Measurements from ENCODE around the gene SORT1. TPM values are rescaled to one million over a fixed set of nuclear protein-coding genes. Genes with fewer than 3 reads are reported as not detected.
"Not testable (repeated sequence)": the region's sequence is repeated elsewhere in the genome, so short reads cannot be mapped to it uniquely, and the experiment has no call there.

The SORT1 gene
- total RNA-seq, 1 donor from 2014 or later = 183 TPM

GRCh38 chr1:109383087-109383779 is 14.5 kb downstream of the SORT1 start:
- no peak for TF ChIP-seq CTCF (IDR thresholded peaks at IDR 0.05)
- H3K4me1 ChIP-seq = peaks cover 48% of the 10 kb centered on the region
- intact Hi-C loops (cut with DNase I) = no loop called here
- no peaks in the 10 kb centered on the region for H3K36me3 ChIP-seq
- no peaks in the 10 kb centered on the region for H3K9me3 ChIP-seq
- DNase-seq (no peak), ATAC-seq (peak; percentile 81)
- H3K27ac ChIP-seq = no peak overlapping the region
- H3K4me3 ChIP-seq = no peak overlapping the region
- H3K27me3 ChIP-seq = no peaks in the 10 kb centered on the region

- no peak for TF ChIP-seq CTCF (IDR thresholded peaks at IDR 0.05)
- no peaks in the 10 kb centered on the region for H3K9me3 ChIP-seq
- DNase-seq = no peak
- peaks cover 43% of the 10 kb centered on the region for H3K4me1 ChIP-seq
- ATAC-seq = no peak
- no peaks in the 10 kb centered on the region for H3K36me3 ChIP-seq
- H3K27ac ChIP-seq = no peak overlapping the region
- H3K4me3 ChIP-seq = no peak overlapping the region
- intact Hi-C loops (cut with DNase I) = no loop called here
- H3K27me3 ChIP-seq = no peaks in the 10 kb centered on the region
These were observed 16.1 kb downstream of the SORT1 start for GRCh38 chr1:109381573-109381972.

DNA sequence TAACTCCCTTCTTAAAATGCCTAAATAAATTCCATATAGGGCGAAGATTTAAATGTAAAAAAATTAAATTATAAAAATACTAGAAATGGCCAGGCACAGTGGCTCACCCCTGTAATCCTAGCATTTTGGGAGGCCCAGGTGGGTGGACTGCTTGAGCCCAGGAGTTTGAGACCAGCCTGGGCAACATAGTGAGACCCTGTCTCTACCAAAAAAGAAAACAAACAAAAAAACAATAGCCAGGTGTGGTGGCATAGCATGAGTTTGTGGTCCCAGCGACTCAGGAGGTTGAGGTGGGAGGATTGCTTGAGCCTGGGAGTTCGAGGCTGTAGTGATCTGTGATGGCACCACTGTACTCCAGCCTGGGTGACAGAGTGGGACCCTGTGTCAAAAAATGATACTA is 17.8 kb downstream of the SORT1 start:
- H3K4me3 ChIP-seq = no peak overlapping the region
- intact Hi-C loops (cut with DNase I) = no loop called here
- ATAC-seq (no peak), DNase-seq (no peak)
- TF ChIP-seq CTCF (IDR thresholded peaks at IDR 0.05) = no peak
- H3K27ac ChIP-seq = no peak overlapping the region
- no peaks in the 10 kb centered on the region for H3K27me3 ChIP-seq
- no peaks in the 10 kb centered on the region for H3K9me3 ChIP-seq
- H3K36me3 ChIP-seq = no peaks in the 10 kb centered on the region
- H3K4me1 ChIP-seq = peaks cover 27% of the 10 kb centered on the region

DNA sequence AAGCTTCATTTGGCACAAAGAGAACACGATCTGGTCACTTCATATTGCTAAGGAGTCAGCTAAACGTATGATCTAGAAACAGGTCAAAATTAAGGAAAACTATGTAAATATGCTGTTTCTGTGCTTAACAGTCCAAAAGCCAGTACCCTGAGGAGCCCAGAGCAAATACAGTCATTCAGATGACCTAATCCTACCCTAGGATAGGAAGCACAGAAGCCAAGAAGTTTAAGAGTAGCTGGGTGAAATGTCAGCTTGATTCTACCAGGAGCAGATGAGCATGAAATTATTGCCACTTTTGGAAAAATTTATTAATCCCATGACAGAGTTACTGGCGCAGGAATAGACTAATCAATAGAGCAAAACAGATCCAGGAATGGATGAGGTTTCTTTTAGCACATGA is 18.3 kb downstream of the SORT1 start:
- Histone ChIP-seq H3K36me3 (no peaks in the 10 kb centered on the region), H3K4me1 (peaks cover 23% of the 10 kb centered on the region), H3K4me3 (no peak overlapping the region), H3K9me3 (no peaks in the 10 kb centered on the region), H3K27ac (no peak overlapping the region), H3K27me3 (no peaks in the 10 kb centered on the region)
- DNase-seq (no peak), ATAC-seq (peak; percentile 26)
- TF ChIP-seq CTCF (IDR thresholded peaks at IDR 0.05) = no peak
- intact Hi-C loops (cut with DNase I) = no loop called here

- Histone ChIP-seq H3K27ac (no peak overlapping the region), H3K27me3 (no peaks in the 10 kb centered on the region), H3K36me3 (no peaks in the 10 kb centered on the region), H3K9me3 (no peaks in the 10 kb centered on the region), H3K4me3 (no peak overlapping the region), H3K4me1 (peaks cover 13% of the 10 kb centered on the region)
- TF ChIP-seq CTCF (IDR thresholded peaks at IDR 0.05) = no peak
- DNase-seq = no peak
- no peak for ATAC-seq
- intact Hi-C loops (cut with DNase I) = no loop called here
These were observed 20.0 kb downstream of the SORT1 start for GRCh38 chr1:109377698-109378097.

- H3K36me3 ChIP-seq; H3K4me3 ChIP-seq; intact Hi-C loops (cut with DNase I); H3K9me3 ChIP-seq; ATAC-seq; H3K27me3 ChIP-seq; DNase-seq: not testable (repeated sequence)
- H3K27ac ChIP-seq = peak overlapping the region; percentile 44
- H3K4me1 ChIP-seq = peaks cover 42% of the 10 kb centered on the region
These were observed 24.0 kb downstream of the SORT1 start for GRCh38 chr1:109373696-109374095.

All from upper lobe of right lung (tissue), 1 donor.